Measurements from ENCODE around the gene CYSLTR1. TPM values are rescaled to one million over a fixed set of nuclear protein-coding genes. Genes with fewer than 3 reads are reported as not detected.

Gene CYSLTR1
- total RNA-seq: 1 to 10 TPM in 1 of 4 donors, under 1 TPM in 2, not detected in 1; 0.24 to 1.1 (median 0.76) TPM

GRCh38 chrX:78327370-78328086 is at the start of gene CYSLTR1:
TSS of gene CYSLTR1 (minus strand) at chrX:78327611. CDS start at chrX:78273746, 53,865 bp downstream.
- no peaks in the 10 kb centered on the region for H3K4me1 ChIP-seq

DNA sequence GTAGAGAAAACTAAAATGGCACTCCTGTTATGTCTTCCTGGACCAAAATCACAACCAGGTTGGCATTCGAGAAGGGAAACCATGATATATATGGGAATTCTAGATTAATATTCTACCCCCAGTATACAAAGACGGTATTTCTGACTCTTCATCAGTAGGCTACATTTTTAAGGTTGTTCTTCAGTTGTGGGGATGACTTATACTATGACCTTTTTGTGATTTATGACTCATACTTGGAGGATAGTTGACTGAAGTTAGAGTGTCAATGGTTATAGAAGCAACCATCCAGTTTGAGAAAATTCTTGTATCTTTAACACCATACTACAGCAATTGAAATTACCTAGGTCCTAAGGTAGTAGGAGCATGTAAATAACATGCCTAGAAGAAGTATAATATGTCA is 49.8 kb upstream of the CYSLTR1 start:
- in situ Hi-C loops (cut with MboI; ENCODE audit: low sequenced_read_pairs in 4 of 4): no loop called here
- intact Hi-C loops (cut with DNase I; ENCODE audit: low total_unique reads): no loop called here
- H3K27ac ChIP-seq: no peak overlapping the region
- H3K9me3 ChIP-seq: peaks cover 0 to 8% (median 0%) of the 10 kb centered on the region in 3 donors
- H3K36me3 ChIP-seq: no peaks in the 10 kb centered on the region
- H3K4me1 ChIP-seq: no peaks in the 10 kb centered on the region
- TF ChIP-seq CTCF (IDR thresholded peaks at IDR 0.05 in 4 of 5, conservative IDR thresholded peaks at IDR 0.05 in 1 of 5) (no peak), POLR2A (IDR thresholded peaks at IDR 0.05) (no peak)
- H3K4me3 ChIP-seq: no peak overlapping the region
- H3K27me3 ChIP-seq: no peaks in the 10 kb centered on the region
- ATAC-seq: no peak
- no peak for DNase-seq

More at GRCh38 chrX:78327370-78328086, at the start of gene CYSLTR1:
- Histone ChIP-seq H3K36me3 (no peaks in the 10 kb centered on the region), H3K4me3 (peak within 1 kb of the TSS in 2 of 4 donors; percentile 21), H3K27ac (no peak within 1 kb of the TSS), H3K9me3 (no peaks in the 10 kb centered on the region), H3K27me3 (no peaks in the 10 kb centered on the region)
- intact Hi-C loops (cut with DNase I; ENCODE audit: low total_unique reads): no loop called here
- ATAC-seq: no peak
- in situ Hi-C loops (cut with MboI; ENCODE audit: low sequenced_read_pairs in 4 of 4): loop anchor here in 1 of 4 donors (25.0 kb wide), 1 partner anchor 110 kb away; no protein-coding TSS in a partner anchor
- DNase-seq: no peak
- TF ChIP-seq POLR2A (IDR thresholded peaks at IDR 0.05): no peak
- no peak for TF ChIP-seq CTCF (IDR thresholded peaks at IDR 0.05 in 4 of 5, conservative IDR thresholded peaks at IDR 0.05 in 1 of 5)

- H3K27ac ChIP-seq: no peak overlapping the region
- no peak for DNase-seq
- intact Hi-C loops (cut with DNase I; ENCODE audit: low total_unique reads): no loop called here
- TF ChIP-seq CTCF (IDR thresholded peaks at IDR 0.05 in 4 of 5, conservative IDR thresholded peaks at IDR 0.05 in 1 of 5) (no peak), POLR2A (IDR thresholded peaks at IDR 0.05) (no peak)
- no peaks in the 10 kb centered on the region for H3K36me3 ChIP-seq
- in situ Hi-C loops (cut with MboI; ENCODE audit: low sequenced_read_pairs in 4 of 4): no loop called here
- H3K4me1 ChIP-seq: no peaks in the 10 kb centered on the region
- H3K27me3 ChIP-seq: no peaks in the 10 kb centered on the region
- no peak overlapping the region for H3K4me3 ChIP-seq
- peaks cover 0 to 5% (median 0%) of the 10 kb centered on the region in 3 donors for H3K9me3 ChIP-seq
- no peak for ATAC-seq
These were observed 48.5 kb upstream of the CYSLTR1 start for GRCh38 chrX:78375894-78376293.

GRCh38 chrX:78366576-78366975 is 39.2 kb upstream of the CYSLTR1 start:
- Histone ChIP-seq H3K36me3 (no peaks in the 10 kb centered on the region), H3K27me3 (no peaks in the 10 kb centered on the region), H3K27ac (no peak overlapping the region), H3K4me3 (no peak overlapping the region), H3K9me3 (no peaks in the 10 kb centered on the region), H3K4me1 (no peaks in the 10 kb centered on the region)
- in situ Hi-C loops (cut with MboI; ENCODE audit: low sequenced_read_pairs in 4 of 4) (no loop called here), intact Hi-C loops (cut with DNase I; ENCODE audit: low total_unique reads) (no loop called here)
- ATAC-seq: no peak
- DNase-seq: no peak
- TF ChIP-seq CTCF (IDR thresholded peaks at IDR 0.05 in 4 of 5, conservative IDR thresholded peaks at IDR 0.05 in 1 of 5) (no peak), POLR2A (IDR thresholded peaks at IDR 0.05) (no peak)
